M059J (cell line): Measurements from ENCODE around the gene ANLN. TPM values are rescaled to one million over a fixed set of nuclear protein-coding genes. Genes with fewer than 3 reads are reported as not detected.
A peak's percentile ranks its signal among the peaks of the same experiment; 100 is the strongest.

ENCODE experiments used
- DNase-seq: peaks from one replicate; pipeline ENCODE4 v3.0.0-alpha.2; 2012; ENCODE audit warnings: low read depth
- total RNA-seq: library from RNA; depleted of rRNA; stranded (reverse); fragments of >200 nt; shearing (Covaris generic); gene quantifications from 2 replicates; pipeline ENCODE4 v1.2.3, GENCODE V29; 2014; rRNA removed

ANLN gene, protein sequence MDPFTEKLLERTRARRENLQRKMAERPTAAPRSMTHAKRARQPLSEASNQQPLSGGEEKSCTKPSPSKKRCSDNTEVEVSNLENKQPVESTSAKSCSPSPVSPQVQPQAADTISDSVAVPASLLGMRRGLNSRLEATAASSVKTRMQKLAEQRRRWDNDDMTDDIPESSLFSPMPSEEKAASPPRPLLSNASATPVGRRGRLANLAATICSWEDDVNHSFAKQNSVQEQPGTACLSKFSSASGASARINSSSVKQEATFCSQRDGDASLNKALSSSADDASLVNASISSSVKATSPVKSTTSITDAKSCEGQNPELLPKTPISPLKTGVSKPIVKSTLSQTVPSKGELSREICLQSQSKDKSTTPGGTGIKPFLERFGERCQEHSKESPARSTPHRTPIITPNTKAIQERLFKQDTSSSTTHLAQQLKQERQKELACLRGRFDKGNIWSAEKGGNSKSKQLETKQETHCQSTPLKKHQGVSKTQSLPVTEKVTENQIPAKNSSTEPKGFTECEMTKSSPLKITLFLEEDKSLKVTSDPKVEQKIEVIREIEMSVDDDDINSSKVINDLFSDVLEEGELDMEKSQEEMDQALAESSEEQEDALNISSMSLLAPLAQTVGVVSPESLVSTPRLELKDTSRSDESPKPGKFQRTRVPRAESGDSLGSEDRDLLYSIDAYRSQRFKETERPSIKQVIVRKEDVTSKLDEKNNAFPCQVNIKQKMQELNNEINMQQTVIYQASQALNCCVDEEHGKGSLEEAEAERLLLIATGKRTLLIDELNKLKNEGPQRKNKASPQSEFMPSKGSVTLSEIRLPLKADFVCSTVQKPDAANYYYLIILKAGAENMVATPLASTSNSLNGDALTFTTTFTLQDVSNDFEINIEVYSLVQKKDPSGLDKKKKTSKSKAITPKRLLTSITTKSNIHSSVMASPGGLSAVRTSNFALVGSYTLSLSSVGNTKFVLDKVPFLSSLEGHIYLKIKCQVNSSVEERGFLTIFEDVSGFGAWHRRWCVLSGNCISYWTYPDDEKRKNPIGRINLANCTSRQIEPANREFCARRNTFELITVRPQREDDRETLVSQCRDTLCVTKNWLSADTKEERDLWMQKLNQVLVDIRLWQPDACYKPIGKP
- 259 and 285 TPM in 2 replicates for total RNA-seq

GRCh38 chr7:36389371-36390198 is at the start of gene ANLN:
ANLN (plus strand) TSS chr7:36389862; CDS start chr7:36390027, 165 bp downstream.
- DNase-seq, result peak; percentile 96

GRCh38 chr7:36343548-36343947 is 46.1 kb upstream of the ANLN start:
- no peak for DNase-seq

GRCh38 chr7:36344622-36345021 is 45.0 kb upstream of the ANLN start:
- no peak for DNase-seq

DNA sequence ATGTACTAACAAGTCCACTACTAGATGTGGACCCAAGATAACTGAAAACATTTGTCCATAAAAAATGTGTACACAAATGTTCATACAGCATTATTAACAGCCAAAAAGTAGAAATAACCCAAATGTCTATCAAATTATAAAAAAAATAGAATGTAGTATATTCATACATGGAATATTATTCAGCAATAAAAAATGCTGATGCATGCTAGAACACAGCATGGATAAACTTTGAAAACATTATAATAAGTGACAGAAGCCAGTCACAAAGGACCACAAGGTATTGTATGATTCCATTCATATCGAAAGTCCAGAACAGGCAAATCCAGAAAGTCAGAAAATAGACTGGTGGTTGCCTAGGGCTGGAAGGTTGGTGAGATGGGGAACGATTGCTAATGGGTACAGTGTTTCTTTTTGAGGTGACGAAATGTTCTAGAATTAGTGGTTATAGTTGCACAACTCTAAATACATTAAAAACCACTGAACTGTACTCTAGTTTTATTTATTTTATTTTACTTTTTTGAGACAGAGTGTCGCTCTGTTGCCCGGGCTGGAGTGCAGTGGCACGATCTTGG is 43.3 kb upstream of the ANLN start:
- DNase-seq, result no peak

- no peak for DNase-seq
Measured at GRCh38 chr7:36348256-36348655, 41.4 kb upstream of the ANLN start.

DNA sequence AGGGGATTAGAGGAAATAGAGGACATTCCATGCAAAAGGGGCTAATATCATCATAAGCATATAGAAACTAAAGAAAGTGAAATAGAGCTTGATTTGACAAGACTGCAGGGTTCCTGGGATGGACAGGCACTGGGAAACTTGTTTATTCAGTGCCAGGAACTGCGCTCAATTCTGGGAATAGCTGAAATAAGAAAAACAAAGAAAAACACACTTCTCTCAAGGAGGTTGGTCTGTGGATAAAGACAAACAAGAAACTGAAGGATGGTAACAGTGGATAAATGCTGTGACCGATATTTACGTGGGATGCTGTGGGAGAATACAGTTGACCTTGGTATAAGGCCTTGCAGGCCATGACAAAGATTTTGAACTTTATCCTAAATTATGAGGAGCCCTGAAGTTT is 40.9 kb upstream of the ANLN start:
- DNase-seq, result no peak

DNA sequence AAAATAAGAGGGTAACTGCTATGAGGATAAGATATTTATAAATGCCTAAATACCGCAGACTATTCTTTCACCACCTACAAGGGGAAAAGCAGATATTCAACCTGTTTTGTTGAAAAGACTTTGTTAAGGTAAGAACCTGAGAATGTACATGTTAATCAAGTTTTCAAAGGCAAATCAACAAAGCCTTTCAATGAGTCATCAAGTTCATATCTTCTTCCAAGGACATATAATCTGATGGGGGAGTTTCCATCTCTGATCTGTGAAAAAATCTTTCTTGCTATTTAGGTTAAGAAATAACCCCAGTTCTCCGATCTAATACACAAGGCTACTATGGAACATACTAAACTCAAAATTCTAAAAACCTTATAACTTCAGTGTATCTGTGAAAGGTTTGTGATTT is 40.0 kb upstream of the ANLN start:
- DNase-seq, result no peak

GRCh38 chr7:36355490-36355889 is 34.2 kb upstream of the ANLN start:
- no peak for DNase-seq

DNA sequence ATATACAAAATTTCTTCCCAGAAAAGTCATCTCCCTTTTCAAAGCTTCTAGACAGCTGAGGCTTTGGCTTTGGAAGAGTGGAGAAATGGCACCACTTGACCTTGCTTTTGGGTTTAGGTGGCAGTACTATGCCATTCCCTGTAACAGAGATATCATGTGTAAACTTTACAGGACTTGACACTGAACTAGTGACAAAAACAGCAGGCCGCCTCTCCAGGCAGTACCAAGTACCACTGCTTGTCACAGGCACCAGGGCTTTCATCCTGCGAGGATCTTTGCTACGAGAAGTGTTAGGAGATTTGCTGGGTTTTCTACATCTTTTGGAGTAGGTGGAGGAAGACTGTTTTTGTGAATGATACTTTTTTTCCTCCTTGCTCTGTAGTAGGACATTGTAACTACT is 32.6 kb upstream of the ANLN start:
- no peak for DNase-seq

GRCh38 chr7:36358589-36358988 is 31.1 kb upstream of the ANLN start:
- DNase-seq, result no peak

GRCh38 chr7:36360244-36360643 is 29.4 kb upstream of the ANLN start:
- no peak for DNase-seq

- no peak for DNase-seq
Measured at GRCh38 chr7:36361227-36361626, 28.4 kb upstream of the ANLN start.

GRCh38 chr7:36363515-36363914 is 26.1 kb upstream of the ANLN start:
- no peak for DNase-seq

- DNase-seq, result no peak
Measured at GRCh38 chr7:36366005-36366717, 23.5 kb upstream of the ANLN start.

GRCh38 chr7:36366718-36367560 is 22.7 kb upstream of the ANLN start:
- peak; percentile 88 for DNase-seq

- no peak for DNase-seq
Measured at GRCh38 chr7:36367561-36368077, 22.0 kb upstream of the ANLN start.

- DNase-seq, result no peak
Measured at GRCh38 chr7:36368496-36368895, 21.2 kb upstream of the ANLN start.

DNA sequence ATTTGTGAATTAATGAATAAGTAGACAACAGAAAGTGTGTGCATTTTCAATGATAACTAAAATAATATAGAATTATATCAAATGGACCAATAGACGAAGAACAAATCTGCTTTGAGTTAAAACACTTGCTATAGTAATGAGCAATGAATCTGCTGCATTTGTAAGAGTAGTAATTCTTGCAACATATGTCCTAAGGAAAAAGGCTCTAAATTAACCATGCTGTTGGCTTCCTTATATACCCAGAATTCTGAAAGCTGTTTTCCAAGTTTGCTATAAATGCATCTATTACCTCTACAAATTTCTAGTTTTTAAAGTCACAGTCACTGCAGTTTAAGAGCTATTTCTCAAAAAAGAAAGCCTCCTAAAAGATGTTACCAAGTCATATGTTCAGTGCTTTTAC is 20.5 kb upstream of the ANLN start:
- DNase-seq, result no peak

DNA sequence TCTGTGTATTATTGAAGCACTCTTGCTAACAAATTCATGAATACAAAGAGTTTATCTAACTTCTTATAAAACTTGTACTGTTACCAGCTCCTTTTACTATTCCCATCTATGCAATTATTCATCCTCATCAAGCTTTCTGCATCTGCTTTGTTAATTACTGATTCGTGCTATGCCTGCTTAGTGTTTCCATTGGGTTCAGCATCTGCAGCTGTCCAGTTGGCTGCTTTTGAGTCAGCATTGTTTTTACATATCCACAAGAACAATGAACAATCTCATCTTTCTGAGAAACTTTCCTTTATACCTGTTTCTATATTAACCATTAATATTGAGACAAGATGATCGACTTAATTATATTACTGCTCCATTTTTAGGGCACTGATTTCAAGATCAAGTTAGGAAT is 19.6 kb upstream of the ANLN start:
- DNase-seq, result no peak
